ENCODE measurements around the gene TERB1.
"Not testable (repeated sequence)": the region's sequence is repeated elsewhere in the genome, so short reads cannot be mapped to it uniquely, and the experiment has no call there.

The TERB1 gene

DNA sequence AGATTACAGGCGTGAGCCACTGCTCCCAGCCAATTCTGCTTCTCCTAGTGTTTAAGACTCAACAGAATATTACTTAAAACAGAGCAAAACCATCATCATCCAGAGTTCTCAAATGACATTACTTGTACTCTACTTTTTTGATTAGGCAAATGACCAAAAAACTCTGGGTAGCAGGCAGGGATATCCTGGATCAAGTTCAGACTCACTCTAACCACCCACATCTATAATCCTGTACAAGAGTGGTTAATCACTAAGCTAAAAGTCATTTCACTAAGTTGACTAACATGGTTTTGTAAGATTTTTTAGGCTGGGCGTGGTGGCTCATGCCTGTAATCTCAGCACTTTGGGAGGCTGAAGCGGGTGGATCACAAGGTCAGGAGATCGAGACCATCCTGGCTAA, 22.6 kb upstream of the TERB1 start:
- no peak for DNase-seq

DNA sequence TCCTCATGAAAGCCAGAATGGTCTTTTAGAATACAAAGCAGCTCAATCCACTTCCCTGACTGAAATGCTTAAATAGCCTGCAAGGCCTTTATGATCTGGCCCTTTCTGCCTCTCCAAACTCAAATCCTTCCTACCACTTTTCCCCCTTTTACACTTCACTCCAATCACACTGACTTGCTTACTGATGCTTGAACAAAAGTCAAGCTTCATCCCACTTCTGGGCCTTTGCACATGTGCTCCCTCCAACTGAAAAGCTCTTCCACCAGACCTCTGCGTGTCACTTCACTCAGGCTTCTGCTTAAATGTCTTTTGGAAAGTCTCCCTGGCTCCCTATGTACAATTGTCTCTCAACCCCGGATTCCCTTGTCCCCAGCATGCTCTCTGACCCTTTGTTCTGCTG, 13.3 kb upstream of the TERB1 start:
- no peak for DNase-seq

DNA sequence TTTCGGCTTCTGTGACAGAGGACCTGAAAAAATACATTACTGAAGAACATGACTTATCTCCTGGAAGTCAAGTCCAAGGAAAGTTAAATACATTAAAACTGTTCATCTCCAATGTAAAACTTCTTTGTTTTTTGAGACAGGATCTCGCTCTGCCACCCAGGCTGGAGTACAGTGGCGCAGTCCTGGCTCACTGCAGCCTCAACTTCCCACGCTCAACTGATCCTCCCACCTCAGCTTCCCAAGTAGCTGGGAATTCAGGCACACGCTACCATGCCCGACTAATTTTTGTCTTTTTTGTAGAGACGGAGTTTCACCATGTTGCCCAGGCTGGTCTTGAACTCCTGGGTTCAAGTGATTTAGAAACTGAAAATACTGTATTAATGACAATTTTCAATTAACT, 9.7 kb upstream of the TERB1 start:
- no peak for DNase-seq

DNA sequence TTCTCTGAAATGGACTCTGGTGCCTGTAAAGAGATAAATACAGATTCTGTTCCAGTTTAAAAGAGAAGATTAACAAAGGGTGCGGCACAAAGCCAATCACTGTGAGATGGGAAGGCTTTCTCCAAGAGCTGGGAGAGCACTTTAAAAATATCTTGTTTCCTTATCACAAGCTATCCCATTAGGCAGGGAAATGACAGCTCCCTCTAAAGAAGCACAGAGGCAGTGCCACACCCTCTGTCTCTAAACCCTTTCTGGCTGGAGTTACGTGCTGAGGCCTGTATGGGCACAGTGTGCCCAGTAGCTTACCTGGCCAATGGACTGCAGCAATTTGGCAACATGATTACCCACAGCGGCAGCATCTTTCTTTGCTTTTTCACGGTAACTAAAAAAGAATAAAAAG, 9.0 kb upstream of the TERB1 start:
- peak; percentile 9 for DNase-seq

DNA sequence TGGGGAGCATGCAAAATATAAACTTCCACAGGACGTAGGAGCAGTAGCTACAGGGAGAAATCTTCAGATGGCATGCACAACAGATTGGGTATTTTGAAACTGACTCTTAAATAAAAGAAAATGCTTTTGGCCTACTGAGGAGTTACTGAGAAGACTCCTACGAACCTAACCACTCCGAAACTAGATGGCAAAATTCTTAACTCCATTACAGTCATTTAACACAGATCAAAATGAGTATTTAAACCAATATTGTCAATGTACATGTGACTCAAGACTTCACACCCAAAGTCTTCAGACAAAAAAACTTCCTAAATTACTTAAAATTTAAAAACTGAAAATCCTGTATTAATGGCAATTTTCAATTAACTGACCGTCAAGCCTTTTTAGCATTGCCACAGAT, 8.4 kb upstream of the TERB1 start:
- DNase-seq: no peak

DNA sequence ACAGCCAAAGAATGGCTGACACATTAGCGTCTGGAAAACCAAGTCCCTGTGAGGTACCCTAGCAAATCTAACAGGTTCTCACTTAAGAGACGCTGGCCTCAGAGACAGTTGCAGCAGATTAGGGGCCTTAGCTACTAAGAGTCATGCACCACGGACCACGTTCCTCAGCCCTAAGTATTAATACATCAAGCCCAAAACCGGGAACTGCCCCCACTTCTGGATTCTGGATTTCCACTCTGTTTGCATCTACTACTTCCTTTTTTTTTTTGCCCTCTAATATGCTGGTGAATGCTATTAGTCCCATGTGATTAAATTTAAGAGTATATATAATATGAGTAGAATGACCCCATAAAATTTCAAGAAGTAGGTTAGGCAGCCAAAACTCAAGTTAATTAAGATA, 775 bp upstream of the TERB1 start:
- DNase-seq: no peak

DNA sequence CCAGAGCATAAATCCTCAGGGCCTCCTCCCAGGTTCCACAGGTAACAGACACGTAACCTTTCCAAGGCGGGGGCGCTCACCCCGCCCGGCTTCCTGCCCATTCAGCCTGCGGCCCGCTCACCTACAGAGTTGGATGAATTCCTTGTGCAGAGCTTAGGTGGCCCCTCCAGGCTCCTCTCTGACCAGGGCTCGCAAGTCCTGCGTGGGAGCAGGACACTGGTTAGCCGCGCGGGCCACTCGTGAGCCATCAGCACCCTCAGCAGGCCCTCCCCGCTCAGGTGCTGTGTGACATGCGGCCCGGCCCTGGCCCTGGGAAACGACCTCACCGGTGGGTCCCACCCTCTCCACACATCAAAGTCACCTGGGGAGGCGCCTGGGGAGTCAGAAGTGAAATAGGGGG, 528 bp downstream of the TERB1 start:
- no peak for DNase-seq

DNA sequence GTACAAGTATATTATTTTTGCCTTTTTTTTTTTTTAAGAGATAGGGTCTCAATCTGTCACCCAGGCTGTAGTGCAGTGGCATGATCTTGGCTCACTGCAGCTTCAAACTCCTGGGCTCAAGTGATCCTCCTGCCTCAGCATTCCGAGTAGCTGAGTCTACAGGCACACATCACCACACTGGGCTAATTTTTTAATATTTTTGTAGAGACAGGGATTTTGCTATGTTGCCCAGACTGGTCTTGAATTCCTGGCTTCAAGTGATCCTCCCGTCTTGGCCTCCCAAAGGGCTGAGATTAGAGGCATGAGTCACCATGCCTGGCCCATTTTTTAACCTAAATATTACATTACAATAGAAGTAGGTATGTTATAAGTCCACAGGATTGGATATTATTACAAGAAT, 3.2 kb downstream of the TERB1 start:
- no peak for DNase-seq

DNA sequence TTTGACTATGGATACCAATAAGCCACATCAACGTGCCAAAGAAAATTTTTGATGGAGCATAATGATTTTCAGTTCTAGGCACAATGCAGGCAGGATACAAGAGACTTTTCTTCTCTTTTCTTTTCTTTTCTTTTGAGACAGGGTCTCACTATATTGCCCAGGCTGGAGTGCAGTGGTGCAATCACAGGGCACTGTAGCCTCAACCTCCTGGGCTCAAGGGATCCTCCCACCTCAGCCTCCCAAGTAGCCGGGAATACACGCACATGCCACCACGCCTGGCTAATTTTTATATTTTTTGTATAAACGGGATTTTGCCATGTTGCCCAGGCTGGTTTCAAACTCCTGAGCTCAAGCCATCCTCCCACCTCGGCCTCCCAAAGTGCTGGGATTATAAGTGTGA, 7.4 kb downstream of the TERB1 start:
- not testable (repeated sequence) for DNase-seq

DNA sequence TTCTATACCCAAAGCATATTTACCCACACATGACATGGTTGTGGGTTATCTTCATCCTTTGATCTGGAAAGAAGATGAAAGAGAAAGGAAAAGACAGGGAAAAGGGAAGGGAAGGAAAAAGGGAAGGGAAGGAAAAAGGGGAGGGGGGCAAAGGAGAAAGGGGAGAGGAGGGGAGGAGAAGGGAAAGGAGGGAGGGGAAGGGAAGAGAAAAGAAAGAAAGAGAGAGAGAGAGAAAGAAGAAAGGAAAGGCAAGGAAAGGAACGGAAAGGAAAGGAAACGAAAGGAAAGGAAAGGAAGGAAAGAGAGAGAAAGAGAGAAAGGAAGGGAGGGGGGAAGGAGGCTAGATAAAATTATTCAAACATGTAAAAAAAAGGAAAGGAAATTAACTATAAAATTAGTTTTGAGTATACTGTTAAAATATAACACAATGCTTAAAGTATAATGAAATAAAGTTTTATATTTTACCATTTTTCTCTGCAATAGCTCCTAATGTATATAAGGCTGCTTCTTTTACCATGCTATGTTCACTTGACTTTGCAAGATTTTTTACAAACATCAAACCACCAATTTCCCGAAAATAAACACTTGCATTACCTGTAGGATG, 11.2 kb downstream of the TERB1 start:
- DNase-seq: no peak

DNA sequence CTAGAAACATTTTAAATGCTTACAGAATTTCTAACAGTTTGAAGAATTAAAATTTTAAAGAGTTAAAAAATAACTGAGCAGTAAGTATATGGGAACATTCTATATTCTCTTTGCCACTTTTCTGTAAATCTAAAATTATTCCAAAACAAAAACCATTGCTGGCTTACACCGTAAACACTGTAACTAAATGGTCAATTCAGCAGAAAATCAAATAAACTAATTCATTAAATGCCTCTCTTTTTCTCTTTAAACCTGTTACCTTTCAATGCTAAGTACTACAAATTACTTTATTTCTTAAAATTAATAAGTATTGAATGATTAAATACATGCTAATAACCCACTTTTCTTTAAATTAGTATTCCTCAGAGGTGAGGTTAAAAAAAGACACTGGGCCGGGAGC, 14.0 kb downstream of the TERB1 start:
- no peak for DNase-seq

DNA sequence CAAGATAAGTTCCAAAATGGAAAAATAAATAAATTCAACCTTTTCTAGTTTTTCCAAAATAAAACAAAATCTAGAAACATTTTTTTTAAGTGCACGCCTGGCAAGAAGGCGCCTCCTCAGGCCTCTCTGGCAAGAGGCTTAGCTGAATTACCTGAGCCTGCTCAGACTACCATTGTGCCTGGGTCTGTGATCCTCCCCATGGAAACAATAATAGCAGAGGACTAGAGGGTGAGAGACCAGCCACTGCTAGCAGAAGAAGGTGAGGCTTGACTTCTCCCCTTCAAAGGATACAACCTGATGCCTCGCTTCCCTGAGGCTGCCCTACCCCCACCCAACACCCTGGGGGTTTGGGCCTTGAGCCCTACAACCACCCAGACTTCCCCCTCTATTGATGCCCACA, 14.8 kb downstream of the TERB1 start:
- no peak for DNase-seq

DNA sequence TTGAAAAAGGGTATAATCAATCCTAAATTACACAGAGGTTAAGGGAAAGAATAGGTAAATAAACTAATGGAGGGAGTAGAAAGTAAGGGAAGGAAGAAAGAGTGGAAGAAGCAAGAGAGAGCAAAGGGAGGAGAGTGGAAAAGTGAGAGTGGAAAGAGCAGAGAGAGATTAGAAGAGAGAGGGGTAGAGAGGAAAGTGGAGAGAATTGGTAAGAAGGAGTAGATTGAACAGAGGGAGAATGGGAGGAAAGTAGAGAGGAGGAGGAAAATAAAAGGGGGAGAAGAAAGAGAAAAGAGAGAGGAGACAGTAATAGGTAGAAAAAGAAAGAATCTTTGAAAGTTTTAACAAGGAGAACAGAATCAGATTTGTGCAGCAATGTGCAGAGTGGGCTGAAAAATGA, 24.9 kb downstream of the TERB1 start:
- DNase-seq: no peak

DNA sequence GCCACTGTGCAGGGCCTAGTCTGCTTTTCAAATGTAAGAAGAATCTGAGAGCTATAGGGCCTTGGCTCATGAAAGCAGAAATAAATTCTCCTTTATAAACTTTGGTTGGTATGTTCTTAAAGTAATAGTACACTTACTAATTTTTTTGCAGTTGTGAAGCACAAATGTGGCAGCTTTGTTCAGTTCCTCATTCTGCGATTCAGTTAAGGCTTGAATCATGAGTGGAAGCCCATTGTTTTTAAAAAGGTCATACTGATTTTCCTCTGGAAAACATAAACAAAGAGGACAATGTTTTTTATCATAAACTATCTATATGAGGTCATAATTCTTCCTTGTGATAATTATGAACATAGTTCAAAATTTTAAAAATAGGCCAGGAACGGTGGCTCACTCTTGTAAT, 26.4 kb downstream of the TERB1 start:
- no peak for DNase-seq

DNA sequence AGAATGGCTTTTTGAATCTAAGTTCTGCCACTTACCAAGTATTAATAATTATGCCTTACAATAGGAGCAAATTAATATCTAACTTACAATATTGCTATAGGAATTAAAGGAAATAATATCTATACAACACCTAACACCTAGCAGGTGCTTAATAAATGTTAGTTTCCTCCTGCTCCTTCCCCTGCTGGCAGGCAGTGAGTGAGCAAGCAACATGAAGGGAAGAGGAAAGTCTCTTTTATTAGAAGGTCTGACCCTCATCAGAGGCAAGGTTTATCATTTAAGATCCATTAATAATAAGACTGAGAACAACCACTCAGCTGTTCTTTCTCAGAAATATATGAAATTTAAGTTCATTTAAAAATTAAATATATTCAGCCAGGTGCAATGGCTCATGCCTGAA, 43.3 kb downstream of the TERB1 start:
- DNase-seq: no peak

DNA sequence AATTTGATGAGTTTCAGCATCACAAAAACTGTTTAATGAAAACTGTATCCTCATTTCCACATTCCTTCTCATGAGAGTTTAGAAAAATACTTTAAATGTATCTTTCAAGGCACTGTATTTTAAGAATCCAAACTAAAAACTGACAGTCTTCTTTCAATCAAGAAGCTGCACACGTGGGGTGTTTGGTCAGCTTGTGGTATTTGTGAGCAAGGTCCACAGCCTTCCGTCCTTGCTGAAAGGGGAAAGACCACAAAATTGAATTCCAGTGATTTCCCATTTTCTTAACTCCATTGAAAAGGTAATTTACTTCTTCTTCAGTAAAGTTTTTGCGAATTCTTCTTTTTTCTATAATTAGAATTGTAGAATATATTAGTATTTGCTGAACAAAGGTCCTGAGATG, 46.6 kb downstream of the TERB1 start:
- no peak for DNase-seq

DNA sequence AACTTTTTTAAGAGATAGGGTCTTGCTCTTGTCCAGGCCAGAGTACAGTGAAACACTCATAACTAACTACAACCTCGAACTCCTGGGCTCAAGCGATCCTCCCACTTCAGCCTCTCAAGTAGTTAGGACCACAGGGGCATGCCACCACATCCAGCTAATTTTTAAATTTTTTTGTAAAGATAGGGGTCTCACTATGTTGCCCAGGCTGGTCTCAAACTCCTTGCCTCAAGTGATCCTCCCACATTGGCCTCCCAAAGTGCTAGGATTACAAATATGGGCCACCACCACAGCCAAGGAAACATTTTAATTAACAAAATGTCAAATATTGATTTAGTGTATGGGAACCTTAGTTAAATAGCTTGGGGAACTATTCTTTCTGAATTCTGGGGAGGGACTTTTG, 47.2 kb downstream of the TERB1 start:
- no peak for DNase-seq

DNA sequence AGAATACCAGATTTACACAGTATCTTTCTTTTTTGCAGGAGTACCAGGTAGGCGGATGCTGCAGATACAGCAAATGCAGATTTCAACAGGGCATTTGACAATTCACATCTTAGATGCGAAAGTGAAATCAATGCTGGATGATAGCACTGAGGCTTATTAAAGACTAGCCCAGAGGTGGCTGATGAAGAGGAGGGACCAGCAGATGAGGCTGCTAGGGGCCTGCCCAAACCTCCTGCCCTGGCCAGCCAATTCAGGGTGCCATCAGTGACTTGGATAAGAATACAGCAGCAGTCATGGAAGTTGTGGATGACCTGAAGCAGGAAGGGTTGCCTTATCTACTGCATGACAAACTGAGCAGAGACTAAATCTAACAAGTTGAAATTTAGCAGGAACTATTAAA, 48.4 kb downstream of the TERB1 start:
- no peak for DNase-seq

DNA sequence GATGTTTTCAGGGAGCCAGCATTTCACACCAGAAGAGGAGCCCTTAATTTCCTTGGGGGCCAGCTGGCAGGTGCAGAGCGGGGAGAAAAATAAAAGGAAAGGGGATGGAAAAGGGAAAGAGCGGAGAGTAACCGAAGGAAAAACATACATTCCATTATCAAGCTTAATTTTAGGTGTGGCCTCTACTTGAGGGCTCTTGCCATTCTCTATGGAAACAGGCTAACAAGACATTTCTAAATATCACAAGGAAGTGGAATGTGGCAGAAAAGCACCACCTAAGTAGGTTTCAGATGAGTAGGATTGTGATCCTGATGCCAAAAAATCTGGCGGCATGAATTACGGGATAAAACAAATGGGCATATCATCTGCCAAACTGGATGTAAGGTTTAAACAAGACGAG, 49.0 kb downstream of the TERB1 start:
- no peak for DNase-seq

DNA sequence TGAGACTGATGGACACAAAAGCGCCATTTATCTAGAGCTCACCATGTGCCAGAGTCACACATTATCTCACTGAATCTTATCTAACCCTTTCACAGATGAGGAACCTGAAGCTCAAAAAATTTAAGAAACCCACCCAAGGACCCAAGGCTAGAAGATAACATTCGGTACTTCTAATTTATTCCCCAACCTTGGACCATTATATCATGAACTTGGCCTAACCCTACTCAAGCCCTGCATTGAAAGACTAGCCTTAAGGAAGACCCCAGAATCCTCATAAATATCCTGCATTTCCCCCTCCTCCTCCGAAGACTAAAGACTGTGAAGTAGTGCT, 49.4 kb downstream of the TERB1 start:
- DNase-seq: no peak

DNA sequence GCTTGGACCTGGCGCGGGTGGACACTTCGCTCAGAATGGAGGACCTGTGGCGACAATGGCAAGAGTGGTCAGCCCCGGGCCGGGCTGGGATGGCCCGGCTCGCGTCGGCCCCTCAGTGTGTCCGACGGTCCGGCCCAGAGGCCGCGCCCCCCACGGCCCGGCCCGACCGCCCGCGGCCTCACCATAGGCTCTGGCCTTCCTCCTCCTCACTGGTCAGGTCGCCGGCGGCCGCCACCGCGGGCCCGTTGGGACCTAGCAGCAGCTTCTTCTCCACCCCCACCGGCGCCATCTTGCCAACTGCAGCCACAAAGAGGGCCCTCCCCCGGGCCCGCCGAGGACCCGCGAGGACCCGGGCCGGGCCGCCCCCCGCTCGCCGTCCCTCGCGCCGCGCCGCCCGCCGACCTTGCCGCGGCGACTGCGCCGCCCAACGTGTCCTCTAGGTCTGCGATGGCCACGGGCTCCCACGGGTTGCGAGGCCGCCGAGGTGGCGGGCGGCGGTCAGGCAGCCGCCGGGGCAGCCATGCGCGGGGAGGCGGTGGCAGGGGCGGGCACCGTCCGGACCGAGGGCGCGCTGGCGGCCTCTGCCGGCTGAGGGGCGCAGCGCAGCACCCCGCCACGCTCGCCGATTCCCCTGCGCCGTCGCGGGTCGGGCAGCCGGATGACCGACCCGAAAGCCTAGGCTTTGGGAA, 49.9 kb downstream of the TERB1 start, which contains the start of gene DYNC1LI2:
DYNC1LI2 (minus strand) TSS at position 307 of the 689 bp plus-strand sequence; CDS start at position 289, 18 bp downstream.
- peak; percentile 63 for DNase-seq

DNA sequence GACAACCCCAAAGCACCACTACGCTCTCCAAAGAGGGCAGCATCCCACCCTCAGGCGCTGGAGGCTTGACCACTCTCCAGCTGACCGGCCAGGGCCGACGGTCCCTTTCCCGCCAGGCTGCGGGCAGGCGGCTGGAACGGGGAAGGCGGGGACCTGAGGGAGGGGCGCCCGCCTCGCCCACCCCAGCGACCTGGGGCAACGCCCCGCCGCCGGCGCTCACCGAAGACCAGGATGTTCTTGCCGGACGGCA, 50.4 kb downstream of the TERB1 start:
- no peak for DNase-seq

DNA sequence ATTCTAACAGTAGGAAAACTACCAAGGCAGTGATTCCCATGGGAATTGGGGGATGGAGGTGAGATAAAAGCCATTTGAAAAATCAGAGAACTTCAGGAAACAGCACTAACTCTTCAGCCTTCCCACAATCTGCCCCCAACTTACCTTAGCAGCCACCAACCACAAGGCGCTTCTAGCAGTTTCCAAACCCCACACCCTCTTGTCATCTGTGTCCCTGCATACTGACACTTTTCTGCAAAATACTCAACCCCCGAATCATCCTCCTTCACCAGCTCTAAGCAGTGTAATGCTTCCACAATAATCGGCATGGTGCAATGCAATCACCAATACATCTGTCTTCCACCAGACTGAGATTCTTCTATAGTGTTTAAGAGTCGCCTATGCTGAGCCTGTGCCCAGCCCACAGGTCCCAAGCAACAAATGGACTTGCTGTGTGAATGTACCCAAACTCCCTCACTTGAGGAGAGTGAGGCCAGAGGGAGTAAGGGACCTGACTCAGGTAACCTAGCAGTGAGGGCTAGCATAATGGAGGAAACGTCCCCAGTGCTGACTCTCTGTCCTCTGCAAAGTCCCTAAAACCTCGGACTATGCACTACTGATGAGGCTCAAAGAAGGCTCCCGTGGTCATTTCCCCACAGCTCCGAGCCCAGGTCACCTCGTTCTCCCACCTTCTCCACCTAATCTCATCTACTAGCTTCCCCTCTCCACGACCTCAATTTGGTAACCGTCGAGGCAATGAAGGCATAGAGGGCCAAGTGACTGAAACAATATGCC, 50.9 kb downstream of the TERB1 start:
- no peak for DNase-seq

DNA sequence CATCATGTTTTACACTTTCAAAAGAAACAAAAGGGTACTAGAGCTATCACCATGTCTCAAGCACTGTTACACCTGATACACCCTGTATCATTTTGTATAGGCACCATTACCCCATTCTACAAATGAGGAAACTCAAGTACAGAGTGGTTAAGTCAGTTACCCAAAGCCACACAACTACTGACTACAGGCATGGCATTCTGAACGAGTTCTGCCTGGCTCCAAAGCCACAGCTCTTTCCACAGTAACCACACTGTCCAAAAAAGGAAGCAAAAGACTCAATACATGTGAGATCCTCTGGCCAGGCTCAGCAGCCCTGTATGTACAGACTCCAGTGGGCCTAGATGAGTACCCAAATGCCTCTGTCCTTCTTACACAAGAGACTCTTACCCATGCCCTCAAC, 54.7 kb downstream of the TERB1 start:
- no peak for DNase-seq

DNA sequence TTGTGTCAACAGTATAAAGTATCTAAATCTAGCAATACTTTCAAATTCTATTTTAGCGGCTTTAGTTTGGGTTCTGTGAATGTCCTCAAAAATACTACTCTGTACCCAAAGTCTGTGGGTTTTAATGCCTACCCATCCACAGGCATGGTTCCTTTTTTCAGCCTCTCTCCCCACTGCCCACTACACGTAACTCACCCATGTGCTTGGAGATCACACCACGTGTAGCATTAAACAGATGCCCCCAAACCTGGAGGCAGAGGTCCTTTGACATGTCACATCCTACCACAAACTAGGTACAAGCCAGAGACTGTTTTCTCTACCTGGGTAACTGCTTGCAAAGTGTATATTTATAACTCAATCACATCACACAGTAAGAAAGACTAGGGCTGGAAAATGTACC, 55.3 kb downstream of the TERB1 start:
- no peak for DNase-seq

All from NCI-H2171 treated with DMSO at 0.1 percent for 48 hours (cell line).